Putamen (tissue), 1 donor: ENCODE measurements around the gene CSMD2.

Source experiments
- DNase-seq: peaks from one replicate; pipeline ENCODE4 v3.0.0-alpha.2; 2016; ENCODE audit warnings: low spot score

The CSMD2 gene

DNA sequence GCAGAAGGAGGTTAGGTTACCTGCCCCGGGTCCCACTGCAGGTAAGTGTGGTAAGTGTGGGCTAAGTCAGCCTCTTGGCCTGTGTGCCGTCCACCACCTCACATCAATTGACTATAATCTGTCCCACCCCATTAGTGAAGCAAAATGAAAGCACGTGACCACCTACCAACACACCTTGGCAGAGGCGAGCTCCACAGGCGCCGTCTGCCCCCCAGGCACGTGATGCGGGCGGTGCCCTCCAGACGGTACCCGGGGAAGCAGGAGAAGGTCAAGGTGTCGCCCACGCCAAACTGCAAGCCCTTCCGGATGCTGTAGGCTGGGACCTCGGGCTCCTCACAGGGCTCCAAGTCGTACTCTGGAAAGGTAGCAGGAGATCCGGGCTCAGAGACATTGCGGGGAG, 450.6 kb downstream of the CSMD2 start:
- no peak for DNase-seq

DNA sequence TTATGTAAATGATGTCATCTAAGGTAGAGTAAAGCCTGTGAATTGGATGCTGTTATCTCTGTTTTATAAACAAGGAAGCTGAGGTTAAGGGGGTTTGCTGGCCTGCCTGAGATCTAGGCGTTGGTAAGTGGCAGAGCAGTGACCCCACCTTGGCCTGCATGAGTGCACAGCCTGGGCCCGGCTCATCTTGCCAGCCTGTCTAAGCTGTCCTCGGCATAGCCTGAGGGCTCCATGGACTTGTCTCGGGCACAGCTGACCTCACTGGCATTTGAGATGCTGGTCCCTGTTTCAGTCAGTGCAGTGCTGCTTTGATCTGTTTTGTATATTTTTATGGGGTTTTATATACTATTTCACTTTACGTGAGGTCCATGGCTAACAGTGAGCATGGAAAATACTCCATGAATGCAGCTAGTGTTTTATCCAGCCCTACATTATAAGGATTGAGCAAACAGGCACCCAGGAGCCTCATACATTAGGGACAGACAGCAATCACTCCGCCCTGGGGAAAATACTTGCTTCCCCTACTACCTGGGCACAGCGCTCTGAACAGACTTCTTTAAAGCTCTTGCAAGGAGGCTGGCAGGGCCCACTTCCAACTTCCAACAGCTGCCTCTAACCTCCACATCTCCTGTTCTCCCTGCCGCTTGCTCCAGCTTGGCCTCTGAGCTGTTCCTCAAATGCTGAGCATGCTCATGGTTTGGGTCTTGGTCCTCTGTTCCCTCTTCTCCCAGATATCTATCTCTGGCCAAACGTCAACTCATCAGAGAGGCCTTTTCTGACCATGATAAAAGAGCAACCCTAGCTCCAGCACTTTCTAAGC, 451.8 kb downstream of the CSMD2 start:
- no peak for DNase-seq

- no peak for DNase-seq
These were observed 452.8 kb downstream of the CSMD2 start for GRCh38 chr1:33712186-33712585.

DNA sequence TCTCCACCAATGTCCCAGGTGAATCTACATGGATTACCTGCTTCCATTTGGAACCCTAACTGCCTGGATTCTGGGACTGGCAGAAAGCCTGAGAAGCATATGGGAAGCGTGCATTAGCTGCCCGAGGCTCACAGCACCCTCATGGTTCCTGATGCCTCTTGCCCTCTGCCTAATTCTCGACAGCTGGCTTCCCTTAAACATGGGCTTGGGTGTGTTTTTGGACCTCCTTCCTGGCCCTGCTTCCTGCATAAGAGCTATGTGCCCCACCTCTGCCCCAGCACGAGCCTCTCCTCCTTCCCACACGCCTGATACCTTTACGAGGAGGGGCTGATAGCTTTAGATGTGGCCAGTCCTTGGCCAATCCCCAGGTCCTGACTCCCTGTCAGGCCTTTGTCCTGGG, 453.5 kb downstream of the CSMD2 start:
- no peak for DNase-seq

GRCh38 chr1:33710967-33711366, 454.1 kb downstream of the CSMD2 start:
- no peak for DNase-seq

DNA sequence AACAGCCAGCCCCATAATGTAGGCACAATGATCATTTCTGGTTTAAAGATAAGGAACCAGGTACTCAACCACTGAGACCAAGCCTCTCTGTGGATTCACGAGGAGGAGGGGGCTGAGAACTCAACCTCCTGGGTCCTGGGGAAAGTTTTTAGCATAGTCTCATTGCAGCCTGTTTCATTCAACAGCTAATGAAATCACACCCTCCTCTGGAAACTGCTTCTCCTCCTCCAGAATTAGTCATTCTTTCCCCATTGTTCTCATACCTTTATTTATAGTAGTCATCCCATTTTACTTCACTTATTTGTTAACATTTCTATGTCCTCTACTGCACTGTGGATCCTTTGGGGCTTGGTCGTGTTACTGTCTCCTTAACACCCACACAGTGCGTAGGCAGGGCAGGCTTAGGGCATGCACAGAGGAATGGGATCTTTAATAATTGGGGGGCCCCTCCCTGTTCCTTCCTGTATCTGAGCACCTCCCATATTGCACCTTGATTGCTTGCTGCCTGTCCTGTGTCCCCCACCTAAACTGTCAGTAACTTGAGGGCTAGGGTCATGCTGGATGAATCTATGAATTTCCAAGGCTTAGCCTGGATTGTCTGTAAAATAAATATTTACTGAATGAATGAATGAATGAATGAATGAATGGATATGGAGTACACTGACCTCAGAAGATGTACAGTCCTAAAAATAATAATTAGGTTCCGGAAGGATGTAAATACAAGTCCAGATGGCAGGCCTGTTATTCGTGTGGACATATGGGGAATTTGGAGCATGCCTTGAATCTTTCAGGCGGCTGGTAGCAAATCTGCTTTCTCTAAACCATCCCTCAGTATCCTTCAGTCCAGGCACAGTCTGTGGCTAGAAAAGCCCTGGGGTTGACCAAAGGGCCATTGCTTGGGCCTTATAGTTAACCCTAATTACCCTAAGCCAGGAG, 455.0 kb downstream of the CSMD2 start:
- DNase-seq: peak; percentile 39

- DNase-seq: no peak
These were observed 455.8 kb downstream of the CSMD2 start for GRCh38 chr1:33709174-33709782.

- no peak for DNase-seq
These were observed 458.3 kb downstream of the CSMD2 start for GRCh38 chr1:33706634-33707255.

- no peak for DNase-seq
These were observed 461.6 kb downstream of the CSMD2 start for GRCh38 chr1:33703464-33703863.

- no peak for DNase-seq
These were observed 466.5 kb downstream of the CSMD2 start for GRCh38 chr1:33698361-33699035.

- no peak for DNase-seq
These were observed 467.2 kb downstream of the CSMD2 start for GRCh38 chr1:33697816-33698215.

- DNase-seq: no peak
These were observed 468.1 kb downstream of the CSMD2 start for GRCh38 chr1:33696962-33697361.

GRCh38 chr1:33696311-33696710, 468.7 kb downstream of the CSMD2 start:
- no peak for DNase-seq

DNA sequence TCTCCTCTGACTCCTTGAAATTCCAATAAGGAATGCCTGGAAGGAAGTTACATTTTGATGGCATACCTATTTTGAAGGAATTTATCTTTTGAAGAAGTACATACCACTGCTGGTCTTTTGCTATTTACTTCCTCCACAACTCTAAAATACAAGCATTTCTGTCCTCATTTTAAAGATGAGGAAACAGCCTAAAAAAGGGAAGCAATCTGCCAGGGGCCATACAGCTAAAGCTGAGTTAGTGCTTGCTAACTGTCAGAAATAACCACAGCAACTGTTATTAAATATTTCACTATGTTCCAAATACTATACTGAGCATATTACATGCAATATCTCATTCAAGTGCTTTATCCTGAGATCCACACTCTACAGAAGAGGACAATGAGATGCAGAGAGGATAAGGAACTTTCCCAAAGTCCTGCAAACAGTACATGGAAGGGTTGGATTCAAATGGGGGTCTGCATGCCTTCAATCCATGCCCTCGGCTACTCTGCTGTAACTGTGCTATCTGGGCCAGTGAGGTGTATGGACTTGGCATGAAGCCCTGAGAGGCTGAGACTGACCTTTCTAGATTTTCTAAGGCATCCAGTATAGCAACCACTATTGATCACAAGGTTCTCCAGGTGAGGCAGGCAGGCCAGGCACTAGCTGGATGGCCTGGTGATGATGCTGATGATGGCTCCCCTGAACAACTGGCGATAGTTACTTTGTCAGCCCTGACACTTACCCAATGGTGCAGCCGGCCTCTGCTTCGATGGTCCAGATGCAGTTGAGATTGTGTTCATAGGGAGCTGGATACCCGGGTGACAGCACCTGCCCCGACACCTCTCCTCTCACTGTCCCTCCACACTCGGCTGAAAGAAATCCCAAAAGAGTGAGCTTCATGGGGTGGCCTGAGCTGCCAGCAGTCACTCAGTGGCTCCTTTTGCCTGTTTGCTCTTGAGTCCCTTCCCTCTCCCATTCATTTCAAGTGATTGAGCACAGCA, 472.5 kb downstream of the CSMD2 start:
- no peak for DNase-seq

- DNase-seq: no peak
These were observed 478.0 kb downstream of the CSMD2 start for GRCh38 chr1:33687000-33687399.

DNA sequence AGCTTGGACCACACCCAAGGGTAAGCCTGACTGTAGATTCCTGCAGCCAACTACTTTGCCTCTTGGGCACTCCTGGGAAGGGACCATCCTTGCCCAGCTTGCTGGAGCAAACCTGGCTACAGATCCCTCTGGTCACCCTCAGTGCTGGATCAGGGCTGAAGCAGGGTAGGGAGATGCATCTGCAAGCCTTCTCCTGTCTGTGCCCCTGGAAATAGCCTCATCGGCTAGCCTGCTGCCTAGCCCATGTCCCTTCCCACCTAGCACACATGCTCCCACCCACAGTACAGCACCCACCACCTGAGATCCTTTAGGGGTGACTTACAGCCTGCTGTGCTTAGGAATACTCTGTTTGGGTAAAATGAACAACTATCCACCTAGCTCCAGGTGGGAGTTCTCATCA, 478.5 kb downstream of the CSMD2 start:
- no peak for DNase-seq

GRCh38 chr1:33685256-33685655, 479.8 kb downstream of the CSMD2 start:
- no peak for DNase-seq

DNA sequence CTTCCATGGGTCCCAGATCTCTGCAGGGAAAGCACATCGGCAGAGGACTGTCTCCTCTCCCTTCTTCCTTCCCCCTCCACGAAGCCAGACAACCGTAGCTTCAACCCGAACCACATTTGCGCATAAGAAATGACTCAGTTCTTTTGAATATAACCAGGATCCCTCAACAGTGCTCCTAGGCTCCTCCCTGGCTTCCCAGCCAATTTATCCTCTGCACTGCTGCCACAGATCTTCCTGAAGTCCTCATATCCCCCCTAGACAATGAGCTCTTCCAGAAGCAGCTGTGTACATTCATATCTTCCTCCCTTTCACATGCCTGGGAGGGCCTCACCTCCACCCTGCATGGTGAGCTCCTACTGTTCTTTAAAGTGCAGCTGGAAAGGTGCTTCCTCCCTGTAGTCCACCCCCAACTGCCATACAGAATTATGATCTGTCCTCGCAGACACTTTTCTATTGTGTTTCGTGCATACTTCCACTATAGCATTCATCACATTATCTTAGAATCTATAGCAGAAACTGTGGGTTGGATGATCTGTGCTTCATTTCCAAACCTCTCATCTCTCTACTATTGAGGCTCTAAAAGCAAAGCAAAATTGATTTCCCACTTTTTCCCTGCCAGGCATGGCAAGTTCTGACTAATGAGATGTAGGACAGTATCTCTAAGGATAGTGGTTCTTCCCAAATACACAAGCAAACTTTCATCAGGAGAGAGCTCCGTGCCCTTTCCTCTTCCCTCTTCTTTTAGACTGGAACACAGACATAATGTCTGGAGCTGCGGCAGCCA, 480.4 kb downstream of the CSMD2 start:
- peak; percentile 26 for DNase-seq

DNA sequence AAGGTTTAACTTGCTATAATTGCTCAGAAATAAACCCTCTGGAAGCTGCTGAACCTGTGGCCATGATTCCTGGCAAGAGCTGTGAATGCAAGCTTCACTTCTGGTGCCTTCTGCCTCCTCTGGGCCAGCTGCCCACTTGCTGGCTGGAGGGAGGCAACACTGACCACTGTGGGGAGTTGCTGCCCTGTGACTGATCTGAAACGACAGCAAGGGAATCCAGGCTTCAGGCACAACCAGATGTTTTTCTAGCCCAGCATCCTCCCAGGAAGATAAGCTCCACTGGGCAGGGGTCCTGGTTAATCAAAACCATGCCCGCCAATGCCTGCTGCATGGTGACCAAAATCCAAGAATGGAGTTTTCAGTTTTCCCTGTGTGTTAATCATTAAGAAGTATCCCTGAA, 481.1 kb downstream of the CSMD2 start:
- peak; percentile 26 for DNase-seq

- DNase-seq: no peak
These were observed 482.7 kb downstream of the CSMD2 start for GRCh38 chr1:33682371-33682770.
